Dermis microvascular lymphatic vessel endothelial cell (primary cell): ENCODE data around the gene ZBTB34. TPM values are rescaled to one million over a fixed set of nuclear protein-coding genes. Genes with fewer than 3 reads are reported as not detected.
A peak's percentile ranks its signal among the peaks of the same experiment; 100 is the strongest.
"Not testable (repeated sequence)": the region's sequence is repeated elsewhere in the genome, so short reads cannot be mapped to it uniquely, and the experiment has no call there.

Experiments used
- DNase-seq, 2 donors: peaks; one replicate each; pipeline versions ENCODE4 v3.0.0 to v3.0.0-alpha.2; 2010; ENCODE audit warnings: low read depth in 2 of 2
- total RNA-seq: library from RNA; depleted of rRNA; stranded (reverse); fragments of >200 nt; gene quantifications from 2 replicates; pipeline ENCODE4 v1.2.1, GENCODE V29; 2014

The ZBTB34 gene, protein sequence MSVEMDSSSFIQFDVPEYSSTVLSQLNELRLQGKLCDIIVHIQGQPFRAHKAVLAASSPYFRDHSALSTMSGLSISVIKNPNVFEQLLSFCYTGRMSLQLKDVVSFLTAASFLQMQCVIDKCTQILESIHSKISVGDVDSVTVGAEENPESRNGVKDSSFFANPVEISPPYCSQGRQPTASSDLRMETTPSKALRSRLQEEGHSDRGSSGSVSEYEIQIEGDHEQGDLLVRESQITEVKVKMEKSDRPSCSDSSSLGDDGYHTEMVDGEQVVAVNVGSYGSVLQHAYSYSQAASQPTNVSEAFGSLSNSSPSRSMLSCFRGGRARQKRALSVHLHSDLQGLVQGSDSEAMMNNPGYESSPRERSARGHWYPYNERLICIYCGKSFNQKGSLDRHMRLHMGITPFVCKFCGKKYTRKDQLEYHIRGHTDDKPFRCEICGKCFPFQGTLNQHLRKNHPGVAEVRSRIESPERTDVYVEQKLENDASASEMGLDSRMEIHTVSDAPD
- total RNA-seq = 6.5 and 10.4 TPM in 2 replicates

GRCh38 chr9:126860077-126860756, at the start of gene ZBTB34:
Gene ZBTB34, plus strand, starts transcription at chr9:126860639. Its CDS starts 18,761 bp downstream, at chr9:126879400.
- peak; percentile 14 to 62 for DNase-seq

DNA sequence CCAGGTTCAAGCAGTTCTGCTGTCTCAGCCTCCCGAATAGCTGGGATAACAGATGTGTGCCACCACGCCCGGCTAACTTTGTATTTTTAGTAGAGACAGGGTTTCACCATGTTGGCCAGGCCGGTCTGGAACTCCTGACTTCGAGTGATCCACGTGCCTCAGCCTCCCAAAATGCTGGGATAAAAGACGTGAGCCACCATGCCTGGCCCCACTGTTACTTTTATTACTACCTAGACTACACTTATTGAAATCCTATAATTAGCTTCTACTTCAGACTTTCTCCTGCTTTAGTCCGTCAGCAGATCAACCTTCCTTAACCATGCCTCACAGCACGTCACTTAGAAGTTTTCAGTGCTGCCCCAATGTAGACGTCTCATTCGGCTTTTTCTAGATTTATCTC, 47.4 kb upstream of the ZBTB34 start:
- DNase-seq = no peak

- DNase-seq = no peak
Measured at GRCh38 chr9:126814091-126814490, 46.3 kb upstream of the ZBTB34 start.

GRCh38 chr9:126817615-126818014, 42.8 kb upstream of the ZBTB34 start:
- DNase-seq = not testable (repeated sequence)

DNA sequence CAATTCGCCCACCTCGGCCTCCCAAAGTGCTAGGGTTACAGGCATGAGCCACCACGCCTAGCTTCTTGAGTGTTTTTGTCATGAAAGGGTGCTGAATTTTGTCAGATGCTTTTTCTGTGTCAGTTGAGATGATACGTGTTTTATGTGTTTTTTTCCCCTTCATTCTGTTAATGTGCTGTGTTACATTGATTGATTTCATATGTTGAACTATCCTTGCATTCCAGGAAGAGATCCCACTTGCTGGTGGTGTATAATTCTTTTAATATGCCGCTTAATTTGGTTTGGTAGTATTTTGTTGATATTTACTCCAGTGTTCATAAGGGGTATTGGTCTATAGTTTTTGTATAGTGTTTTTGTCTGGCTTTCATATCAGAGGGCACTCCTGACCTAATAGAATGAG, 42.0 kb upstream of the ZBTB34 start:
- DNase-seq = no peak

DNA sequence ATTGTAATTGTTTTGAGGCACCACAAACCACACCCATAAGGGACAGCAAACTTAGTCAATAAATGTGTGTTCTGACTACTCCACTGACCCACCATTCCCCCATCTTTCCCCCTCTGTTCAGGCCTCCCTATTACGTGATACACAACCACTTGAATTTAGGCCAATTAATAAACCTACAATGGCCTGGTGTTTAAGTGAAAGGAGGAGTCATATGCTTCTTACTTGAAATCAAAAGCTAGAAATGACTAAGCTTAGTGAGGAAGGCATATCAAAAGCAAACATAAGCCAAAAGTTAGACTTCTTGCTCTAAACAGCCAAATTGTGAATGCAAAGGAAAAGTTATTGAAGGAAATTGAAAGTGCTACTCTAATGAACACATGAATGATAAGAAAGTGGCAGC, 41.0 kb upstream of the ZBTB34 start:
- no peak for DNase-seq

- no peak for DNase-seq
Measured at GRCh38 chr9:126822278-126822677, 38.2 kb upstream of the ZBTB34 start.

DNA sequence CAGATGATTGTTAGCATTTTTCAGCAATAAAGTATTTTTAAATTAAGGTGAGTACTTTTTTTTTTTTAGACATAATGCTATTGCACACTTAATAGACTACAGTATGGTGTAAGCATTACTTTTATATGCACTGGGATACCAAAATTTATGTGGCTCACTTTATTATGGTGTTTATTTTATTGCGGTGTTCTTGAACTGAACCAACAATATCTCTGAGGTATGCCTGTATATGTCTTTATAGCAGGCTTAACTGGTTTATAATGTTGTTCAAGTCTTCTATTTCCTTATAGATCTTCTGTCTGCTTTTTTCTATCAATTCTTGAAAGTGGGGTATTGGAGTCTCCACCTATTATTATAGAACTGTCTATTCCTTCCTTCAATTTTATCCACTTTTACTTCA, 37.6 kb upstream of the ZBTB34 start:
- no peak for DNase-seq

DNA sequence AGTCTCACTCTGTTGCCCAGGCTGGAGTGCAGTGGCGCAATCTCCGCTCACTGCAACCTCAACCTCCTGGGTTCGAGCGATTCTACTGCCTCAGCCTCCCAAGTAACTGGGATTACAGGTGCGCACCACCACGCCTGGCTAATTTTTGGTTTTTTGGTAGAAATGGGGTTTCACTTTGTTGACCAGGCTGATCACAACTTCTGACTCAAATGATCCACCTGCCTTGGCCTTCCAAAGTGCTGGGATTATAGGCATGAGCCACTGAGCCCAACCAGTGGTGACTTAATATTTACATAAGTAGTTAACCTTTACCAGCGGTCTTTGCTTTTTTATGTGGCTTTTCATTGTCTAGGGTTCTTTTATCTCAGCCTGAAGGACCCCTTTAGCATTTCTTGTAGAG, 36.4 kb upstream of the ZBTB34 start:
- DNase-seq = not testable (repeated sequence)

DNA sequence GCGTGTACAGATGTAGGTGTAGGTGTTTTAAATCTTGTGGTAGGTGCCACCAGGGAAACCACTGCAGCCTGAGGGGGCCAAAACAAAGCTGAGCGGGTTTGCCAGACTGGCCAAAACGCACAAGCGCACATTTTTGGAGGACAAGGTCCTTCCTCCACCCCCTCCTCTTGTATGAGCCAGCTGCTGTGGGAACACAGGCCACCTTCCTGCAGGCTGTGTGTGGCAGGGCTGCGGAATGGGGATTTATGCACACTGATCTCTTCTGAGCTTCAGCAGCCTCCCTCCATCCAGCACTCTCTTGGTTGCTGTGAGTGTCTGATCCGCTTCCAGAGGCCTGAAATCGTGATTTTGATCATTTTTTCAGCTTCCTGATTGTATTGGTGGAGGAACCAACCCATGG, 33.2 kb upstream of the ZBTB34 start:
- no peak for DNase-seq

- DNase-seq = no peak
Measured at GRCh38 chr9:126829035-126829434, 31.4 kb upstream of the ZBTB34 start.

GRCh38 chr9:126830827-126831226, 29.6 kb upstream of the ZBTB34 start:
- no peak for DNase-seq

GRCh38 chr9:126832440-126832839, 28.0 kb upstream of the ZBTB34 start:
- DNase-seq = no peak

GRCh38 chr9:126833020-126833419, 27.4 kb upstream of the ZBTB34 start:
- no peak for DNase-seq

DNA sequence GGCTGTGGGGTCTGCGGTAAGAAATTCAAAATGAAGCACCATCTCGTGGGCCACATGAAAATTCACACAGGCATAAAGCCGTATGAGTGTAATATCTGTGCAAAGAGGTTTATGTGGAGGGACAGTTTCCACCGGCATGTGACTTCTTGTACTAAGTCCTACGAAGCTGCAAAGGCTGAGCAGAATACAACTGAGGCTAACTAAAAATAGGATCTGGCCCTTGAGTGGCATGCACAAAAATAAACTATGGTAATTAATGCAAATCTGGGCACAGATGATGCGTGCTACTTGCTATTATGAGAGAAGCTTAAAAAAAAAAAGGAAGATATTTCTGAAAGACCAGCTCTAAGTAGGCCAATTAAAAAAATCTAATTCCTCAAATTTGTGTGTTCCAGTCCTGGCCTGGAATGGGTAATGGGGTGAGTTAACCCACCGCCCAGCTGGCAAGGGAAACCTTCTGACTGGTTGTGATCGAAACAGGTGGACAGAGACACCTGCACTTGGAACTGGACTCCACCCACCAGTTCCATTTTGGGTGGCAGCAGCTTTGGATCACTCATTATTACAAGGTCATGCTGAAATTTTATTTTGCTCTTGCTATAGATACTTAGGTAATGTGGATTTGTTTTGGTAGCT, 26.6 kb upstream of the ZBTB34 start:
- DNase-seq = no peak

DNA sequence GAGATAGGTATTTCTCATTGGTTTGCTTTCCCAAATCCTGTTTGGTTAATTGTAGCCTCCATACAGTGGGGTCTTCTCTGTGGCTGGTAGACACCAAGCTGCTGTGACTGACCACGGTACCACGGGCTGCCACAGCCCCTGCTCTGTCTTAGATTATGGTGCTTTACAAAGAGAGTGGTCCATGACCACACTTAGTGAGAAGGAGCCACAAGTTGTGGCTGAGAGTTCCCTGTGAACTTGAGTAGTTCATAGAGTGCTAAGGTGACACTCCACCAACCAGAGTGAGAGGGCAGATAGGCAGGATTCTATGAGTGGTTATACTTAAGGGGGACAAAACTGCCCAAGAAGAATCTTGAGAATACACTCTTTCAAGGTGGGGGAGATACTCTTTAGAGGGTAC, 25.8 kb upstream of the ZBTB34 start:
- DNase-seq = no peak

GRCh38 chr9:126836216-126836615, 24.2 kb upstream of the ZBTB34 start:
- DNase-seq = no peak

- no peak for DNase-seq
Measured at GRCh38 chr9:126838055-126838811, 22.2 kb upstream of the ZBTB34 start.

GRCh38 chr9:126838895-126839294, 21.5 kb upstream of the ZBTB34 start:
- no peak for DNase-seq

GRCh38 chr9:126839301-126839700, 21.1 kb upstream of the ZBTB34 start:
- DNase-seq = no peak

DNA sequence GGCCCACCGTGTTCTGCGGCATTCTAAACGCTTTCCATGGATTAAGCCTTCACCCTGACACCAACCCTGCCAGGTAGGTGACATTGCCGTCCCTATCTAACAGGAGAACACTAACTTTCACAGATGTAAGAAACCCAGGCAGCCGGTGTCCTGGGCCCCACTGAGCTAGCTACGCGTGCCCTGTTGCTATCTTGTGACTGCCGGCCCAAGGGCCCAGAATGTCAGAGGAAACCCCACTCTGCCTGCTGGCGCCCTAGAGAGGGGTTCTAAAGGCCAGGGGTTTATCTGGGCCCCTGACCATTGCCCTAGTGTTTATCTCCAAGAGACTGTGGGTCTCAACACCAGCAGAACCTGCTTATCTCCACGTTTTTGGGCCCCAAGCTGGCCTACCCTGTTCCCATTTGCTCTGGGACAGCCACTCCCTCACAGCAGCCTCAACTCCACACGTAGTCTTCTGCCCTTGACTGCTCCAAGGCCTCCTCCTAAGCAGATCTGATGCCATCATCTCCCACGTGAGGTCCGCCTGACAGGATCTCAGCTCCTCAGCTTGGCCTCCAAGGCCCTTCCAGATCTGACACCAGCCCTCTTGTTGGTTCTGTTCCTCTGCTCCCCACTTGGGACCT, 18.1 kb upstream of the ZBTB34 start:
- DNase-seq = no peak
